Heart left ventricle (tissue), 16 donors: ENCODE data around the gene CCDC34. TPM values are rescaled to one million over a fixed set of nuclear protein-coding genes. Genes with fewer than 3 reads are reported as not detected.

Source experiments
- ATAC-seq, 4 donors: fragments of 200-7000 bp; cut with Tn5 transposase; one replicate each; pipeline ENCODE4 v1.9.1; 2020 to 2022; ENCODE audit warnings: moderate library complexity in 4 of 4, mild to moderate bottlenecking in 3 of 4, moderate number of reproducible peaks in 1 of 4
- DNase-seq, 5 donors: peaks; one replicate each; pipeline ENCODE4 v3.0.0-alpha.2; 2020
- H3K27ac ChIP-seq, 12 donors: fragments of 200-600 bp; sonication (generic) in 4 of 12; one replicate each; pipeline versions ENCODE4 v1.5.0 to v1.8.0; 2016 to 2022; ENCODE audit warnings: mild to moderate bottlenecking in 2 of 12
- H3K27me3 ChIP-seq, 9 donors: fragments of 200-600 bp; sonication (generic) in 2 of 9; one replicate each; pipeline versions ENCODE4 v1.5.1 to v1.8.0; 2016 to 2022; ENCODE audit warnings: mild to moderate bottlenecking in 3 of 9
- H3K36me3 ChIP-seq, 9 donors: fragments of 200-600 bp; sonication (generic) in 2 of 9; one replicate each; pipeline versions ENCODE4 v1.5.0 to v1.8.0; 2018 to 2022; ENCODE audit warnings: mild to moderate bottlenecking in 2 of 9
- H3K4me1 ChIP-seq, 12 donors: fragments of 200-600 bp; sonication (generic) in 4 of 12; one replicate each; pipeline versions ENCODE4 v1.5.0 to v1.8.0; 2016 to 2022; ENCODE audit warnings: mild to moderate bottlenecking in 3 of 12
- H3K4me3 ChIP-seq, 12 donors: fragments of 200-600 bp; sonication (generic) in 4 of 12; one replicate each; pipeline versions ENCODE4 v1.5.0 to v1.8.0; 2017 to 2022; ENCODE audit warnings: mild to moderate bottlenecking in 9 of 12, moderate library complexity in 4 of 12
- H3K9me3 ChIP-seq, 12 donors: fragments of 200-600 bp; sonication (generic) in 4 of 12; one replicate each; pipeline versions ENCODE4 v1.5.0 to v1.8.0; 2016 to 2022; ENCODE audit warnings: mild to moderate bottlenecking in 1 of 12
- POLR2A ChIP-seq, 2 donors: fragments of 450-650 bp; IDR thresholded peaks; one replicate each; pipeline ENCODE4 v1.6.1; 2017; ENCODE audit warnings: antibody characterized with exemption in 2 of 2, mild to moderate bottlenecking in 2 of 2, moderate library complexity in 2 of 2
- WGBS, 4 donors: extraction: QIAGEN DNeasy Blood & Tissue Kit in 2 of 4; methylation state at CpG; one replicate each; pipeline versions ENCODE4 v1.1.5 to v1.1.7; 2013 to 2018; 5-methylcytosine and 5-hydroxymethylcytosine counted together
- intact Hi-C, 10 donors: fragments of 100-400 bp; cut with DNase I; formaldehyde crosslinking; loops; one replicate each; pipeline versions ENCODE4 v1.11.1 to v1.14.2; 2022
- polyA plus RNA-seq, 2 donors: library from polyadenylated mRNA; stranded (reverse); fragments of 200-250 nt; gene quantifications; one replicate each; pipeline ENCODE4 v1.2.3, GENCODE V29; 2013
- total RNA-seq, 9 donors: library from RNA; depleted of rRNA in 2 of 9; stranded (reverse); fragments of >200 nt in 2 of 9; fragmentation: NEBNext Ultra II Directional in 3 of 9; extraction: Animal tissue kit (Norgen Biotek cat#: 25700) in 3 of 9; gene quantifications; one replicate each; pipeline versions ENCODE4 v1.1.0 to v1.2.4, GENCODE V29; 2016 to 2023
- TF ChIP-seq, protein P1 (sequence below), 12 donors: fragments of 200-600 bp; sonication (generic) in 4 of 12; IDR thresholded peaks; one replicate each; pipeline versions ENCODE4 v1.5.0 to v1.8.0; 2018 to 2022; ENCODE audit warnings: antibody characterized with exemption in 12 of 12, mild to moderate bottlenecking in 5 of 12
- donor health status: ischemic (EF 13 %, LVEDD 7.1; RV severe dilation, severe dysfunction).
- donor health status: healthy with polysubstance abuse.
- donor health status: DM: no; HTN: yes; CAD: no.
- donor health status: DM: no; HTN: no; CAD: no.
- donor health status: ischemic (EF 25% LVEDD 6.9; RV normal size, moderate dysfunction).
- donor health status: ischemic (EF 25% LVEDD 5.7; RV mildly dilated, moderate dysfunction).
- donor health status: healthy.
- donor health status: DM: yes; HTN: yes; CAD: no.
- donor health status: ischemic (EF 35%, LVEDD 5.7; RV mildly dilated, moderate dysfunction).
- donor health status: nonischemic (EF 11% LVEDD 7.7; RV severe dilation, severe dysfunction).
- donor health status: DM: yes; HTN: yes; CAD: no.
- donor health status: PGD.
- donor health status: ischemic (EF 29% LVEDD 5.4; RV normal size, mild dysfunction).
- donor health status: nonischemic (EF 23%, LVEDD 6.1; RV moderate dilation, normal function).

The CCDC34 gene
- total and polyA plus RNA-seq, 11 donors: 1.1 to 8.3 (median 3.0) TPM

DNA sequence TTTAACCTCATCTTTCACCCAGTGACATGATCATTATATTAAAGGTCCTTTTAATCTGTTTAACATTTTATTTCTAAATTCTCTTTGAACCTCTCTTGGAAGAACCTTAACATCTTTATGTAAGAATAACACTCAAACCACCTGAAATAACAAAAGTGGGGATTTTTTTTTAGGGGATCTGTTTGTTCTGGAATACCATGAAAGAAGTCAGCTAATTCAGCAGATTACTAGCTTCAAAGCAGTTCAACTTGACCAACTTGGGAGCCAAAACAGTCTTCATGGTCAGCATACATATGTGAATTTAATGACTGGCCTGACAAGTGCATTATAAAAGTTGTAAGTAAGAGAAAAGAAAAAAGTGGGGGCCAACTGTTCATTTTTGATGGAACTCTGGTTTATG, 52.3 kb downstream of the CCDC34 start:
- H3K27me3 ChIP-seq: no peaks in the 10 kb centered on the region
- no peak for ATAC-seq
- TF ChIP-seq POLR2A (IDR thresholded peaks at IDR 0.05): no peak
- TF ChIP-seq, protein P1, sequence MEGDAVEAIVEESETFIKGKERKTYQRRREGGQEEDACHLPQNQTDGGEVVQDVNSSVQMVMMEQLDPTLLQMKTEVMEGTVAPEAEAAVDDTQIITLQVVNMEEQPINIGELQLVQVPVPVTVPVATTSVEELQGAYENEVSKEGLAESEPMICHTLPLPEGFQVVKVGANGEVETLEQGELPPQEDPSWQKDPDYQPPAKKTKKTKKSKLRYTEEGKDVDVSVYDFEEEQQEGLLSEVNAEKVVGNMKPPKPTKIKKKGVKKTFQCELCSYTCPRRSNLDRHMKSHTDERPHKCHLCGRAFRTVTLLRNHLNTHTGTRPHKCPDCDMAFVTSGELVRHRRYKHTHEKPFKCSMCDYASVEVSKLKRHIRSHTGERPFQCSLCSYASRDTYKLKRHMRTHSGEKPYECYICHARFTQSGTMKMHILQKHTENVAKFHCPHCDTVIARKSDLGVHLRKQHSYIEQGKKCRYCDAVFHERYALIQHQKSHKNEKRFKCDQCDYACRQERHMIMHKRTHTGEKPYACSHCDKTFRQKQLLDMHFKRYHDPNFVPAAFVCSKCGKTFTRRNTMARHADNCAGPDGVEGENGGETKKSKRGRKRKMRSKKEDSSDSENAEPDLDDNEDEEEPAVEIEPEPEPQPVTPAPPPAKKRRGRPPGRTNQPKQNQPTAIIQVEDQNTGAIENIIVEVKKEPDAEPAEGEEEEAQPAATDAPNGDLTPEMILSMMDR (IDR thresholded peaks at IDR 0.05): no peak
- no peaks in the 10 kb centered on the region for H3K4me1 ChIP-seq
- H3K4me3 ChIP-seq: no peak overlapping the region
- H3K36me3 ChIP-seq: no peaks in the 10 kb centered on the region
- DNase-seq: no peak
- no peaks in the 10 kb centered on the region for H3K9me3 ChIP-seq
- intact Hi-C loops: no loop called here
- H3K27ac ChIP-seq: no peak overlapping the region

DNA sequence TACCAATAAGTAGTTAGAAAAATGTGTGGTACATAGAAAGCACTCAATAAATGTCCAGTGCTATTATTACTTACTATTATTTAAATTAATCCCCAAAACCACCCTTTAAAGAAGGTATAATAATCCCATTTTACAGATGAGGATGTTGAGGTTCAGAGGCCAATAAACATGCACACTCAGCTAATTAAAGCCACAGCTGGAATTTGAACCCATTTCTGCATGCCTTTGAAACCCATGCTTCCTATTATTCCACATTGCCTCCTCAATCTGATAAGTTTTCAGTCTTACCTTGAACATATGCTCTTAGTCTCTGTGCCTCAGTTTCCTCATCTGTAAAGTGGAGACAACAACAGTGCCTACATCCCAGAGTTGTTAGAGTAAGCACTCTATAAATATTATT, 52.8 kb downstream of the CCDC34 start:
- H3K27ac ChIP-seq: no peak overlapping the region
- no peaks in the 10 kb centered on the region for H3K27me3 ChIP-seq
- ATAC-seq: no peak
- no peak for DNase-seq
- TF ChIP-seq, protein P1 (IDR thresholded peaks at IDR 0.05): no peak
- TF ChIP-seq POLR2A (IDR thresholded peaks at IDR 0.05): no peak
- H3K36me3 ChIP-seq: no peaks in the 10 kb centered on the region
- intact Hi-C loops: no loop called here
- H3K9me3 ChIP-seq: no peaks in the 10 kb centered on the region
- H3K4me1 ChIP-seq: no peaks in the 10 kb centered on the region
- no peak overlapping the region for H3K4me3 ChIP-seq

DNA sequence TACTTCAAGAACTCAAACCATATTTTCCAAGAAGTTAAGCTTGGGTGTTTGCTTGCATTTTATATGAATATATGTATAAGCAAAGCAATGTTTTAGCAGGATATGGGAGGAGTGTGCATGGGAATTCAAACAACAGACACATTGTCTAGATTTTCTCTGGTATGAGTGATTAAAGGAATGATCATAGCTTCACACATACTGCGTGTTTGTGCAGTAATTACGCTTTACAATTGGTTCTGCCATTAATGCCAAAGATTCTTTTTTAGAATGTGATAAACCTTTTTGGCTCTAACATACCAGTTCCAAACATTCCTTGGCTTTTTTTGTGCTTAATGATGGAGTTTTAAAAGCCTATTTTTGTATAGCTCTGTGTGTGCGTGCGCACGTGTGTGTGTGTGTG, 54.0 kb downstream of the CCDC34 start:
- ATAC-seq: no peak
- H3K4me1 ChIP-seq: no peaks in the 10 kb centered on the region

DNA sequence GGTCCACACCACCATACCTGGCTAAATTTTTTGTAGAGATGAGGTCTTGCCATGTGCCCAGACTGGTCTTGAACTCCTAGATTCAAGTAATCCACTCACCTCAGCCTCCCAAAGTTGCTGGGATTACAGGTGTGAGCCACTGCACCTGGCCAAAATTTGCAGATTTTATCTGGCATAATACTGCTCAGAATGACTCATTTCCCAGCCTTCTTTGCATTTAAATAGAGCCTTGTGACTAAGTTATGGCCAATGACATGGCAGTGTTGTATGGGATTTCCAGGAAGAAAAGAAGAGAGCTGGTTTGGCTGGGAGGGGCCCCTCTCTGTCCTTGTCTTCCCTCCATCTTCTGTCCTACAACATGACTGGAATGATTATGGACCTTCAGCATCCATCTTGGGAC, 55.8 kb downstream of the CCDC34 start:
- Histone ChIP-seq H3K4me3 (no peak overlapping the region), H3K9me3 (no peaks in the 10 kb centered on the region), H3K27me3 (no peaks in the 10 kb centered on the region), H3K36me3 (no peaks in the 10 kb centered on the region), H3K27ac (no peak overlapping the region), H3K4me1 (no peaks in the 10 kb centered on the region)
- TF ChIP-seq, protein P1 (IDR thresholded peaks at IDR 0.05): no peak
- no peak for TF ChIP-seq POLR2A (IDR thresholded peaks at IDR 0.05)
- intact Hi-C loops: no loop called here
- DNase-seq (no peak), ATAC-seq (no peak)

More for the DNA sequence above, 54.0 kb downstream of the CCDC34 start:
- H3K9me3 ChIP-seq: no peaks in the 10 kb centered on the region
- intact Hi-C loops: no loop called here
- H3K4me3 ChIP-seq: no peak overlapping the region
- WGBS, 4 donors: 77 to 89% (median 86%) methylated on average over 5 of the region's 5 CpGs
- H3K27me3 ChIP-seq: no peaks in the 10 kb centered on the region
- no peak for DNase-seq
- H3K36me3 ChIP-seq: no peaks in the 10 kb centered on the region
- no peak overlapping the region for H3K27ac ChIP-seq
- TF ChIP-seq POLR2A (IDR thresholded peaks at IDR 0.05): no peak
- TF ChIP-seq, protein P1 (IDR thresholded peaks at IDR 0.05): no peak
